Stimulated activated CD8-positive, alpha-beta memory T cell treated with anti-CD3 and anti-CD28 coated beads, Interleukin-4, amount 100 ng/mL, for 24 hours (primary cell): ENCODE measurements around the gene GJB4.
A peak's percentile ranks its signal among the peaks of the same experiment; 100 is the strongest.
"Not testable (repeated sequence)": the region's sequence is repeated elsewhere in the genome, so short reads cannot be mapped to it uniquely, and the experiment has no call there.

Source experiments
- DNase-seq: peaks from one replicate; pipeline ENCODE4 v3.0.0-alpha.2; 2020; ENCODE audit warnings: low read depth

GJB4 gene

DNA sequence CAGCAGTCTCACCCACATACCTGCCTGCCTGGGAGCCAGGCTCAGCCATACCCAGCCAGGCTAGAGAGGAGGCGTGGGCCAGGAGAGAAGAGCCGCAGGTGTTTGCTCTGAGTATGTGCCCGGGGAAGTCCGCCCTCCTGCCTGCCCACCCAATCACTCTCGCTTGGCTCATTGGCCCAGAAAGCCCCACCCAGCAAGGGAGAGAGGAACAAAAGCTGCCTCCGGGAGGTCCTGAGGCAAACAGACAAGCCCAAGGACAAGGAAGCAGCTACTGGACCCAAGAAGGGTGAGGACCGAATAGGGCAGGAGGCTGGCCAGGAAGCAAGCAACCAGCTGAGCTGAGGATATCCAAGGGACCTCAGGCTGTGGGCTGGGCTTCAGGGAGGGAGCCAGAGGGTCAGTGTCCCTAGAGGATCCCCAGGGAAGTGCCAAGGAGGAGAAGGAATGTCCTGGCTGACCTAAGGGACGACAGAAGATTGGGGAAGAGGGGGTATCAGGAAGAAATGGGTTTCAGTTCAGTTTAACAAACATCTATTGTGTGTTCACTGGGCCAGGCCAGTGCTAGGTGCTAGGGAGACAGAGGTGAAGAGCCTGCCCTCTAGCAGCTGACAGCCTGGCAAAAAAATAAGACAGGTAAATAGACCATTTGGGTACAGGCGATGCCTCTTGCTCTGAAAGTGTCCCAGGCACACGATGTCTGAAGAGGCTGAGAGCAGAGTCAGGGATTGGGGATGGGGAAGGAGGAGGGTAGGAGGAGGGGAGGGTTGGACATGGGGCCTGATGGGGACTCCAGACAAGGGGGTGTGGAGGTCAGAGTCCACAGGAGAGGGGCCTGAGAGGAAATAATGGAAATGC is at the start of gene GJB4:
TSS of gene GJB4 (plus strand) at position 238 of the 855 bp plus-strand sequence. CDS start 1,515 bp downstream, outside the sequence.
- no peak for DNase-seq

DNA sequence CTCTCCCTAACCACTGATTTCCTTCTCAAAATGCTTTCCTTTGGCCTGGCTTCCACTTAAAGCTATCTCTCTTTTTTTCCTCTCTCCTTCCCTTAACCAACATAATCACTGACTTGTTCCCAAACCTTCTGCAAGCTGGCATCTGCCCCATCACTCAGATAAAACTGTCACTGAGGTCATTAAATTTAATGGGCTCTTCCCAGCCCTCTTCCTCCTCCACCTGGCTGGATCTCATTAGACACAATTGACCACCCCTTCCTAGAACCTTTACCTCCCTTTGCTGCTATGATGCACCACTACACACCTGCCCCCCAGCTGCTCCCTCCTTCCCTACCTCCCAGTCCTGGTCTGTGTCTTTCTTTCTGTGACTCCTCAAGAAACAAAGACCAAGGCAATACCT is 48.7 kb upstream of the GJB4 start:
- DNase-seq: no peak

DNA sequence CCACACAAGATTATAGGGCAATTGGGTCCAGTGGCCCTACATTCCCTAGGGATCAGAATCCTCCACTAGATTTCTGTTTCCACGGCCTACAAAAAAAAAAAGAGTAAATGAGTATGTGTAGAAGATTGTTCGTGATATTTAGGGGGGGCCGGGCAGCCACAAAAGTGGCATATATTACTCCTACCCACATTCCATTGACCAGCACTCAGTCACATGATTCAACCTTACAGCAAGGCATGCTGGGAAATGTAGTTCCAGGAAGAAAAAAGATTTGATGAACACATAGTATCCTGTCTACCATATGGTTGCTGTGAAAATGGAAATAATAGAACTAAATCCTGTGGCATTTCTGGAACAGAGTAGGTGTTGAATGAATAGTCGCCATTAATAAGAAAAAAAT is 48.1 kb upstream of the GJB4 start:
- no peak for DNase-seq

DNA sequence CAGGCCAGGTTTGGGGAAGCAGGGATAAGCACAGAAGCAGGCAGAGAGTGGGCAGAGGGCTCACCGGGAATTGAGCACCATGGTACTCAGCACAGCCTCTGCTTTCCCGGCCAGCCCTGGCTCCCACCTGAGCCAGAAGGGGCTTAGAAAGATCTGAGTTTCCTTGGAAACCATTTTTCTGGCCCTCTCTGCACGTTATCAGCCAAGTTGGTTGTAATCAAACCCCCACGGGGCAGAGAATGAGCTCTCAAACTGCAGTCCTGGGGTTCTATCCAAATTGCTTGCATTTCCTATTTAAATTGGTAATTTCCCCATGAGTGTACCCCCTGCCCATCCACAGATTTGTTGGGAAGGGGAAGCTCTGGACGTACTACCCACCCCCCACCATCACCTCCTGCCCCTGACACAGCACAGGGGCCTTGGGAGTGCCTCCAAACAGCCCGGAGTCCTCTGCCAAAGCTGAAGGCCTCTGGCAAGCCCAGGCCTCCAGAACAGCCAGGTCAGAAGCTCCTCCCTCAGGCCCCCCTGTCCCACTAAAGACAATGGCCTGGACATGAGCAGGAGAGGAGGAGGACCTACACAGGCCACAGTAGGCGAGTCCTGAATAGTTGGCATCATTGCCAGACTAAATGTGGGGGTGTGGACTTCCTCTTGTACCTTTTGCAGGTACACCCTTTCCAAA is 47.4 kb upstream of the GJB4 start:
- no peak for DNase-seq

DNA sequence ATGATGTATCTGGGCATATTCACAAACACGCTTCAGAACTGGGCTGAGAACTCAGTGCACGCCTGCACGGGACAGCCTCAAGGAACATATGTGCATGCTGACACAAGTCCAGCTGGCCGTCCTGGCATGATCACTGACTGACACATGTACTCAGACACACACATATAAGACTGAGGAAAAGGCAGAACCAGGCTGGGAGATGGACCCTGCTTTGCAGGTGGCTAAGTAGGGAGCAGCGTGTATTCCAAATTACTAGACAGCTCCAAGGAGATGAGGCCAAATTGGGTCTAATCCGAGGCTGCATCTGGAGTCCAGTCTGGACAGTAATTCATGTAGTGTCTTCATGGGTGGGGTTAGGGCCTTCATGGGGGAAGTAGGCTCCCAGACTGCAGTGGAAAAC is 46.1 kb upstream of the GJB4 start:
- DNase-seq: no peak

DNA sequence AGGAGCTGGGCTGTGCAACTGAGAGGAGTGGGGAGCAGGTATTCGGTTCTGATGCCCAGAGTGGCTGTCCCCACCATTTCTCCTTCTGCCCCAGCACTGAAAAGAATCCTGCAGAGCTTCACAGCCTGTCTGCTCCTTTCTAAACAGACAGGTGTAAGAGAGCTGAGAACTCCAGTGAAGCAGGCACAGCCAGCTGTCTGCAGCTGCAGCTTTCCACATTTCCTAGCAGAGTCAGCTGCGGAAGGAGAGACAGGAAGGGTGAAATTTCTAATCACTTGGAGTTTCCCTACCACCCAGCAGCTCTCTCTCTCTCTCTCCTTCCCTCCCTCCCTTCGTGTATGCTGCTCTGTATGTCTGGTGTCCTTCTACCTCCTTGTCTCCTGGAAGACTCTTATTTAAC is 45.2 kb upstream of the GJB4 start:
- no peak for DNase-seq

DNA sequence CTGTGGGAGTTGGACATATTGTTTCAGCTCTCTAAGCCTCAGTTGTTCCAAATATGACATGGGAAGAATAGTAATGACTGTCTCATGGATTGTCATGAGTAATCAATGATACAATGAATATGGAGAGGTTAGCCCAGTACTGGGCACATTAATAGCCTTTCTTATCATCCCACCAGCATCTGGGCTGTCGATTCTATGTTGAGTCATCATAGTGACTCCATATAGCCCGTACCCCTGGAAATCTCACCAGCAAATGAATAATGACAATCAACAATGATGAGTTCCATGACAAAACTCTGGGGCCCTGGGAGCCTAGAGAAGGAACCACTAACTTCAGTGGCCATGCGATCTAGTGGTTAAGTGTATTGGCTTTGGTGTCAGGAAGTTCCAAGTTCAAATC is 44.4 kb upstream of the GJB4 start:
- DNase-seq: no peak

DNA sequence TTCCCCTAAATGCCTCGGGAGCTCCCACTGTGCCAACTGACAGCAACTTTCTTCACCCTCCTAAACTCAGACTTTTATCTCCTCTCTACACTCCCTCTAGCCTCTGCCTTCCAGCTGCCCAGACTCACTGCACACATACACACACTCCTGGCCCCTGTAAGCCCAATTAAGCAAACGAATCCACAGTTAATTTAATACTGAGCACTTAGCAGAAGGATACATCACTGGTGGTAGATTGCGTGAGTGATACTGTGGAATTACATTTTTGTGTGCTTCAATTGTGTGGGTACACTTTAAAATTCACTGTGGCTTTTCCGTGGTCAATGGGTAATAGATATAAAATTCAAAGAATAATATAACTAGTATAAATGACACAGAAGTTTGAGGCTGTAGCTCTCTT is 38.3 kb upstream of the GJB4 start:
- no peak for DNase-seq

DNA sequence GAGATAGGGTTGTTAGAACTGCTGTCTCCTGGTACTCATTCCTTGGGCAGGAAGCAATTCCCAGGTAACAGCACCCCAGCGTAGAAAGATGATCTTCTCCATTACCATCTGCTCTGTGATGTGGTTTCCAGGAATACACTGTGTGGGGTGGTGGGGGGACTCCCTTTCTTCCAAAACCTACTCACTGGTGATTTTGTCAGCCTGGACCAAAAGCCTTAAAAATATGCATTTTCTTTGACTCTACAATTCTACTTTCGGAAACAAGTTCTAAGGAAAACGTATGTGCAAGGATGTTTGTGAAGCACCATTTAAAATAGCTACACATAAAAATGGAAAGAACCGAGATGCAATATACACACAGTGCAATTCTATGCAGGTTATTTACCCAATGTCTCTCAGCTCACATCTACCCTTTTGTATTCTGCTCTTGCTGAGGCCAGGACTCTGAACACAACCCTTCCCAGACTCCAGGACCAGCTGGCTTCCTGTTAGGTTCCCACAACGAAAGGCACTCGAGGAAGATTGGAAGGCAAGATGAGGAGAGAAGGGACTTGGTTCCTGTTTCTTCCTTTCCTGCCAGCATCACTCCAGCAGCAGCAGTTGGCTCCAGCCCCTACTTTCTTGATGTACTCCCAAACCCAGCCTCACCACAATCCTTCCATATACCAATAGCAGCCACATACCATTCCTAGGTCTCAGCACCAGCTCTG is 37.7 kb upstream of the GJB4 start:
- no peak for DNase-seq

DNA sequence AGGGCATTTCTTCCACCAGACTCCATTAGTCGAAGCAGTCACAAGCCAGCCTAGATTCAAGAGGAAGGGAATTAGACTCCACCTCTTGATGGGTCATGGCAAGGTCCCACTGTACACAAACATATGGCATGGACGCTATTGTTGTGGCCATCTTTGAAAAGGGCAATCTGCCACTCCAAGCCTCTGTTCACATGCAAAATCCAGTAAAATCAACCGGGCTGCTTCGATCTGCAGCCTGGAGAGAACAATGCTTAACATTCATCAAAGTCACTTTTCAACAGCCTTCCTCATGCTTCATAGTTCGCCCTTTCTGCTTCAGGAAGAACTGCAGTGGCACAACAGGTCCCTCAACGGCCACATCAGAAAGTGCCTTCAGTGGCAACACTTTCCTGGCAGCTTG is 32.7 kb upstream of the GJB4 start:
- DNase-seq: no peak

DNA sequence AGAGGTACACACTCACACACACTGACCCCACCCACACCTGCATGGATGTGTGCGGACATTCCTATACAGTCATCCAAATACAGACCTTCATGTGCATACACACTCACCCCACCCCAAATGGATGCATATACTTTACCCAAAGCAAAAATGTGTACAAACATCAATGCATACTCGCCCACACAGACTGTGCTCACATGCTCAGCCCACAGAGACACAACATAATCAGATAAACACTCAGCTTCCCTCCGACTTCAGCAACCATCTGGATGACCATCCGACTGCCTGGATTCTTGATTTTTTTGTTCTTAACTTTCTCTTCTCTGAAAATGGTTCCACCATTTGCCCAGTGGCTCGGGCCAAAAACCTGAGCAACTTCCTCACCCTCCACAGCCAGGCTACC is 29.1 kb upstream of the GJB4 start:
- DNase-seq: no peak

DNA sequence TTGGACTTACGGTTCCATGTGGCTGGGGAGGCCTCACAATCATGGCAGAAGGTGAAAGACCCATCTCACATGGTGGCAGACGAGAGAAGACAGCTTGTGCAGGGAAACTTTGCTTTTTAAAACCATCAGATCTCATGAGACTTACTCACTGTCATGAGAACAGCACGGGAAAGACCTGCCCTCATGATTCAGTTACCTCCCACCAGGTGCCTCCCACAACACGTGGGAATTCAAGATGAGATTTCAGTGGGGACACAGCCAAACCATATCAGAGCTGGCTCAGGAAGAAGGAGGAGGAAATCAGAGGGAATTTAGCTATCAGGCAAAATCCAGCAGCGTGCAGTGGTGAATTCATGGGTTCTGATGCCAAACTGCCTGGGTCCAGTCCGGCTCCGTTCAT is 26.7 kb upstream of the GJB4 start:
- not testable (repeated sequence) for DNase-seq

DNA sequence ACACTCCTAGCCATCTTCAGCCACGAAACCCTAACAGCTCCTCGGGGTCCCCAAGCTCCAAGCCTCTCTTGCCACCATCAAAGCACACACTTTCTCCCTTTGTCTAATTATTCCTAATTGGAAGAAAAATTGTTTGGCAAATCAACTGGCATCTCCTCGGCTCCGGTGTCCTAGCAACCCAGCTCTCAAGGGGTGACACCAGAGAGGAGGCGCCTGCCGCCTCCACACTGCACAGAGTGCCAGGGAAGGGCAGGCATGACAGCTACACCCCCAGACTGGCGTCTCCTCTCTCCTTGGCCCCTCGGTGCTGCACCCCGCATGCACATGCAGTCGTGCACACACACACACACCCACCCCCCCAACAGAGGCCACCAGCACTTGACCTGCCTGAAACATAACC is 22.8 kb upstream of the GJB4 start:
- no peak for DNase-seq

DNA sequence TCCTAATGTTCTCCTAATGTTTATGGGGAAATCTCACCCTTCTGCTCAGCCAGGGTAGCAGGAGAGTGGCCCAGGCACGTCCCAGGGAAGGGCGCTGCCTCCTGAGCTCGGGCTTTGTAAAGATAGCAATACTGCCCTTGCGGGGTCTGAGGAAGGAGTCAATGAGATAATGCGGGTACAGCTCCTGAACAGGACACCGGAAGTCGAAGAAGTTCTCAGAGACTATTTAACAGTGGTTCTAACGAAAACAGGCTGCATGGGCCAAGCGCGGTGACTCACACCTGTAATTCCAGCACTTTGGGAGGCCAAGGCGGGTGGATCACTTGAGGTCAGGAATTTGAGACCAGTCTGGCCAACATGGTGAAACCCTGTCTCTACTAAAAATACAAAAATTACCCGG is 22.3 kb upstream of the GJB4 start:
- DNase-seq: not testable (repeated sequence)

DNA sequence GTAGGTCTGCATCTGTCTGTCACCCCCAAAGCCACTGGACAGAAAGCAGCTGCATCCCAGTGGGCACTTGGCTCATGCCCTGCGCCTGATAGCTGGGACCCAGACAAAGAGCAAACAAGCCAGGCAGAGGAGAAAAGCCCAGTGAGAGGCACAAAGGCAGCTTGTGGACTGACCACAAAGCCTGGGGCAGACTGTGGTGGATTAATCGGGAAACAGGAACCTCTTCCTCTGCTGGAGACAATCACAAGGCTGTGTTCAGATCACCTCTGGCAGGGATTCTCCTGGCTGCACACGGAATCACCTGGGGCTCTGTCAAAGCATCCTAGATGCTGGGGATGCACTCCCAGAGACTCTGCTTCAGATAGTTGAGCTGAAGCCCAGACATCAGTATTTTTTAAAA is 19.9 kb upstream of the GJB4 start:
- no peak for DNase-seq

DNA sequence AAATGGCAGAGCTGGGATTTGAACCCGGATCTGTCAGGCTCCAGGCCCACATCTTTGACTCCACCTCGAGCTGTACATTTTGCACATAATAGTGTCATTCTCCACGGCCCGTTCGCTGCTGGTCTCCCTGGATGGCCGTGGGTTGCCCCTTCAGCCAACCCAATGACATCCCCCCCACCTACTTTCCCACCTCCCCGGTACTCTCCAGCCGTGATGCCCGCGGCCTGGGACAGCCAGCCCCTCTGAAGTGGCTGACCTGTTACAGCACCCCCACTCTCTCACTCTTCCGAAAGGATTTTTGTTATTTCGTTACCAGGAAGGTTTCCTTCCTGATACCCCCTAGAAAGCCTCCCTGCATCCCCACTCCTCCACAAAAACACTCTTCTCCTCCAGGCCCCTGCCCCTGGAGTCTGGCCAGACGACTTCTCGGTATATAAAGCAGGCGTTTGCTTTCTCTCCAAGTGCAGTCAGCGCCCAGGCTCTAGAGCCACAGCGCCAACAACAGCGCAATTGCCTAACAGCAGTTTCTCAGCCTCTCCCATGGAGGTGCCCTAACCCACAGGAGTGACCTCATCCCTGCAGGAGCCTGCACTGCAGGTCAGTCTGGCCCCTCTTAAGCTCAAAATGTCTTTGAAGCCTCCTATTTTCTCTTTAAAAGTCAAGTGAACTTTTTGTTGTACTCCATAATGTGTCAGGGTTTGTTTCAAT is 19.2 kb upstream of the GJB4 start:
- no peak for DNase-seq

DNA sequence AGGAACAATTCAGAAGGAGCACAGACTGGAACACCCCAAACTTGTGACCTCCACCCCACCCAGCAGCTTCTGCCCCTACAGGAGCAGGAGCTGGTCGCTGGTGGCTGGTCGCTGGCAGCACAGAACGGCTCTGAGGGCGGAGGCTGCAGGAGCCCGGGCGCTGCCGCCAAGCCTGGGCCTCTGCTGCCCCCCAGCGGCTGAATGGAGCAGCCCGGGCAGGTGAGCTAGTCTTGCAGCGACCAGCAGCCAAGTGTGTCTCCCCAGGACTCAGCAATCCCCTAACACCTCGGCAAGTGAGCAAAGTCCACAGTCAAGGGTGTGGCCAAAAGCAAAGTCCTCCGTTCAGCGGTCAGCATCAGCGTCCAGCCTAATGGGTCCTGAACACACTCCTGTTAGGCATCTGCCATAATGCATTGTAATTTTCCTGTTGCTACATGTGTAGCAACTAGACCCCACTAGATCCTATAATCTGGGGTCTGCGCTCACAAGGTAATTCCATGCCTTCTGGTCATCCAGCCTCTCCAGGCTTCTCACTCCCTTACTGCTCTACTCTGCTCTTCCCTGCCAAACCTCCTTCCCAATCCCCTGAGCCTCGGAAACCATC is 16.8 kb upstream of the GJB4 start:
- DNase-seq: peak; percentile 75

DNA sequence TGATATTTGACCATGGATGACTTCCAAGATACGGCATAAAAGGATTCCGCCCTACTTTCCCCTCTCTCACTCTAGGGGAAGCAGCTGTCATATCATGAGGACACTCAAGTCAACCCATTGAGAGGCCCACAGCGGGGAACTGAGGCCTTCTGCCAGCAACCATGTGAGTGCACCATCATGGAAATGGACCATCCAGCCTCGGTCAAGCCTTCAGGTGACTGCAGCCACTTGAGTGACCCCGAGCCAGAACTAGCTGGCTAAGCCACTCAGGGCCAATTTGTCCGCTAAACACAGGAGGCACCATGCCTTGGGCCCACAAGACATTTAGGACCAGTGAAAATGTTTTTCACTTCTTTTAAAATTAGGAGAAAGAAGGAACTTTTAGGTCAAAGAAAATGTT is 15.8 kb upstream of the GJB4 start:
- no peak for DNase-seq

DNA sequence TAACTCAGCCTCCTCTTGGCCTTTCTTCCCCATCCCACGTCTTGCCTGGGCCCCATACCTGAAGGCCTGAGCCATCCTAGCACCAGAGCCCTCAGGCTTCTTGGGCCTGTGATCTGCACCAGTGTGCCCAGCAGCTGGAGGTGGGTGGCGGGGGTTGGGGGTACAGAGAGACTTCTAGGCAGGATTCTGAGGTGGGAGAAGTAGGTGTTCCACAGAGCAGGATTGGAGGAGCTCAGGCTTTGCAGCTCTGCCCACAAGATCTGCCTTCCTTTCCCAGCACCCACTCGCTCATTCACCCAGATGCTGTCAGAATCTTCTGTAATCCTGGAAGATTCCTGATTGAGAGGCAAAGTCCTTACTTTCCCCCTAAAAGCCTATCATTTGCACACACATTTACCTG is 14.7 kb upstream of the GJB4 start:
- no peak for DNase-seq

DNA sequence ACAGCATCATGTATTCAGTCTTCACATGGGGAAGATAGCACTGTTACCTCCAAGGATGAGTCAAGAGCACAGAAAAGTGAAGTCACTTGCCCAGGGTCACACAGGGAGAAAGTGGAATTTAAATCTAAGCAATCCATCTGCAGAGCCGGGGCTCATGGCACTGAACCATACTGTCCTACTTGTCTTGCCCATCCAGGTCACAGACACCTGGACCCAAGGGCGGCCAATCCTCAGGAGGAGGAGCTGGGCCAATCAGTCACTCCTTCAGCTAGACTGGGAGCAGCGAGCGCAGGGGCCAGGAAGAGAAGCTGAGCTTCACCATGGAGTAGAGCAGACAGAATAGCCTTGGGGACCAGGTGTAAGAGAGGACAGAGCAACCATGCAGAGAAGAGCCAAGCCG is 13.9 kb upstream of the GJB4 start:
- DNase-seq: no peak

DNA sequence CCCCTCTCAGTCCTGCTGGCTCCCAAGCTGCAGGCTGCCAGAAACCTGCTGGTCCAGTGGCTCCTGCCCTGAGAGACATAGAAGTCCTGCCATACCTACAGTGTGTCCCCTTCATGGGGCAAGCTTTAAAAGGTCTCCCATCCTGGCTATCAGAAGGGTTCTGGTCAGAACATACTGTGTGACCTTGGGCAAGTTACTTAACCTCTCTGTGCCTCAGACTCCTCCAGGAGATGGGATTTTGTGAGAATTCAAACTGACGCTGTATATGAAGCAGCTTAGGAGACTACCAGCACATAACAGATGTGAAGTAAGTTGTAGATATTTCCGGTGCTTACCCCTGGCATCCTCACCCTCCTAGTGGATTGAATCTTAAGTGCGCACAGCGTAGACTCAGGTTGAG is 13.4 kb upstream of the GJB4 start:
- no peak for DNase-seq
